IPS DF 6.9 (cell line): Measurements from ENCODE around the gene CDCA3.

Source experiments
- DNase-seq: peaks from one replicate; pipeline ENCODE4 v3.0.0-alpha.2; 2013; ENCODE audit warnings: low read depth, low spot score
- H3K27ac ChIP-seq: one replicate; pipeline ENCODE4 v1.5.1; 2013; ENCODE audit warnings: low read length, control low read depth
- H3K27me3 ChIP-seq: 2 replicates; pipeline ENCODE4 v1.6.1; 2013; ENCODE audit warnings: mild to moderate bottlenecking, low read length; ENCODE audit not compliant: control insufficient read depth, insufficient read depth
- H3K36me3 ChIP-seq: 2 replicates; pipeline ENCODE4 v1.6.1; 2013; ENCODE audit warnings: low read length; ENCODE audit not compliant: control insufficient read depth, insufficient read depth
- H3K4me1 ChIP-seq: 2 replicates; pipeline ENCODE4 v1.6.1; 2013; ENCODE audit warnings: low read length; ENCODE audit not compliant: control insufficient read depth, insufficient read depth
- H3K4me3 ChIP-seq: 2 replicates; pipeline ENCODE4 v1.5.1; 2013; ENCODE audit warnings: mild to moderate bottlenecking, low read length
- H3K9me3 ChIP-seq: 2 replicates; pipeline ENCODE4 v1.6.1; 2013; ENCODE audit warnings: low read length, inconsistent platforms; ENCODE audit not compliant: control insufficient read depth, insufficient read depth
- WGBS: extraction: QIAGEN DNeasy Blood & Tissue Kit; methylation state at CpG from one replicate; pipeline ENCODE4 v1.1.7; 2013; ENCODE audit warnings: mixed read lengths, missing lambda C conversion rate; ENCODE audit not compliant: insufficient read length, insufficient coverage; 5-methylcytosine and 5-hydroxymethylcytosine counted together

Gene CDCA3

GRCh38 chr12:6832125-6832524, 19.0 kb downstream of the CDCA3 start:
- H3K9me3 ChIP-seq = no peaks in the 10 kb centered on the region
- H3K27me3 ChIP-seq = no peaks in the 10 kb centered on the region
- no CpG with 5 or more reads among the region's 4 CpGs for WGBS
- H3K4me1 ChIP-seq = peaks cover 2% of the 10 kb centered on the region; the same call in 1 of the 2 replicates
- no peak for DNase-seq
- no peak overlapping the region for H3K27ac ChIP-seq
- peaks cover 27% of the 10 kb centered on the region for H3K36me3 ChIP-seq
- H3K4me3 ChIP-seq = no peak overlapping the region

GRCh38 chr12:6831450-6831995, 19.6 kb downstream of the CDCA3 start:
- peaks cover 22% of the 10 kb centered on the region for H3K36me3 ChIP-seq
- H3K4me1 ChIP-seq = peaks cover 3% of the 10 kb centered on the region; the same call in 1 of the 2 replicates
- H3K27ac ChIP-seq = no peak overlapping the region
- WGBS = no CpG with 5 or more reads among the region's 12 CpGs
- DNase-seq = no peak
- no peaks in the 10 kb centered on the region for H3K27me3 ChIP-seq
- no peaks in the 10 kb centered on the region for H3K9me3 ChIP-seq
- H3K4me3 ChIP-seq = no peak overlapping the region

GRCh38 chr12:6830999-6831398, 20.1 kb downstream of the CDCA3 start:
- peaks cover 22% of the 10 kb centered on the region for H3K36me3 ChIP-seq
- H3K27ac ChIP-seq = no peak overlapping the region
- no peak overlapping the region for H3K4me3 ChIP-seq
- no CpG with 5 or more reads among the region's 6 CpGs for WGBS
- H3K4me1 ChIP-seq = peaks cover 3% of the 10 kb centered on the region; the same call in 1 of the 2 replicates
- DNase-seq = no peak
- H3K27me3 ChIP-seq = no peaks in the 10 kb centered on the region
- H3K9me3 ChIP-seq = no peaks in the 10 kb centered on the region

- Histone ChIP-seq H3K27me3 (no peaks in the 10 kb centered on the region), H3K27ac (no peak overlapping the region), H3K36me3 (peaks cover 22% of the 10 kb centered on the region)
Measured at GRCh38 chr12:6830286-6830890, 20.7 kb downstream of the CDCA3 start.

GRCh38 chr12:6829536-6830220, 21.4 kb downstream of the CDCA3 start:
- H3K9me3 ChIP-seq = no peaks in the 10 kb centered on the region
- WGBS = no CpG with 5 or more reads among the region's 19 CpGs
- no peak overlapping the region for H3K27ac ChIP-seq
- H3K4me1 ChIP-seq = peaks cover 6% of the 10 kb centered on the region; the same call in 1 of the 2 replicates
- H3K4me3 ChIP-seq = peak overlapping the region; percentile 98
- peaks cover 22% of the 10 kb centered on the region for H3K36me3 ChIP-seq
- H3K27me3 ChIP-seq = no peaks in the 10 kb centered on the region
- DNase-seq = no peak

More at GRCh38 chr12:6830286-6830890, 20.7 kb downstream of the CDCA3 start:
- Histone ChIP-seq H3K9me3 (no peaks in the 10 kb centered on the region), H3K4me3 (no peak overlapping the region), H3K4me1 (peaks cover 4% of the 10 kb centered on the region; the same call in 1 of the 2 replicates)
- no CpG with 5 or more reads among the region's 11 CpGs for WGBS
- no peak for DNase-seq

- H3K4me3 ChIP-seq = peak overlapping the region; percentile 98
- H3K9me3 ChIP-seq = no peaks in the 10 kb centered on the region
- H3K27ac ChIP-seq = no peak overlapping the region
- H3K27me3 ChIP-seq = no peaks in the 10 kb centered on the region
- WGBS = no CpG with 5 or more reads among the region's 71 CpGs
- peaks cover 6% of the 10 kb centered on the region; the same call in 1 of the 2 replicates for H3K4me1 ChIP-seq
- peaks cover 19% of the 10 kb centered on the region for H3K36me3 ChIP-seq
- no peak for DNase-seq
Measured at GRCh38 chr12:6828781-6829535, 22.1 kb downstream of the CDCA3 start.

GRCh38 chr12:6827982-6828780, 22.9 kb downstream of the CDCA3 start, which contains the start of gene P3H3:
Gene P3H3 (plus strand): TSS chr12:6828407. CDS start chr12:6828441, 34 bp downstream.
- peaks cover 8% of the 10 kb centered on the region; the same call in 1 of the 2 replicates for H3K4me1 ChIP-seq
- DNase-seq = no peak
- no CpG with 5 or more reads among the region's 60 CpGs for WGBS
- H3K4me3 ChIP-seq = peak within 1 kb of the TSS; percentile 98
- peaks cover 13% of the 10 kb centered on the region; the same call in 1 of the 2 replicates for H3K36me3 ChIP-seq
- no peaks in the 10 kb centered on the region for H3K9me3 ChIP-seq
- H3K27ac ChIP-seq = no peak within 1 kb of the TSS
- H3K27me3 ChIP-seq = no peaks in the 10 kb centered on the region

- Histone ChIP-seq H3K9me3 (no peaks in the 10 kb centered on the region), H3K27ac (no peak overlapping the region), H3K4me1 (peaks cover 8% of the 10 kb centered on the region; the same call in 1 of the 2 replicates), H3K27me3 (no peaks in the 10 kb centered on the region), H3K4me3 (no peak overlapping the region; the same call in 1 of the 2 replicates), H3K36me3 (peaks cover 13% of the 10 kb centered on the region; the same call in 1 of the 2 replicates)
- WGBS = no CpG with 5 or more reads among the region's 8 CpGs
- no peak for DNase-seq
Measured at GRCh38 chr12:6827437-6827911, 23.6 kb downstream of the CDCA3 start.

GRCh38 chr12:6826734-6827436, 24.2 kb downstream of the CDCA3 start:
- Histone ChIP-seq H3K36me3 (peaks cover 12% of the 10 kb centered on the region; the same call in 1 of the 2 replicates), H3K4me3 (no peak overlapping the region), H3K4me1 (peaks cover 9% of the 10 kb centered on the region; the same call in 1 of the 2 replicates), H3K27ac (no peak overlapping the region), H3K9me3 (no peaks in the 10 kb centered on the region), H3K27me3 (no peaks in the 10 kb centered on the region)
- no CpG with 5 or more reads among the region's 22 CpGs for WGBS
- no peak for DNase-seq
